Activated CD4-positive, alpha-beta memory T cell treated with anti-CD3 and anti-CD28 coated beads for 36 hours (primary cell): ENCODE results near the gene GPHN. TPM values are rescaled to one million over a fixed set of nuclear protein-coding genes. Genes with fewer than 3 reads are reported as not detected.

Experiments
- CTCF ChIA-PET: fragments of 350-600 bp; sonication (Branson Sonifier 250); formaldehyde crosslinking; loops from one replicate; lab custom pipeline; 2021; ENCODE audit warnings: antibody characterized with exemption, inconsistent platforms; lab: Charles Lee
- POLR2A ChIA-PET: fragments of 350-600 bp; sonication (Branson Sonifier 250); formaldehyde crosslinking; loops from one replicate; lab custom pipeline; 2021; ENCODE audit warnings: antibody characterized with exemption; lab: Charles Lee
- DNase-seq: peaks from one replicate; pipeline ENCODE4 v3.0.0-alpha.2; 2020
- H3K27ac Mint-ChIP-seq: one replicate; pipeline ENCODE4 v1.8.0; 2021; ENCODE audit warnings: mixed read lengths
- H3K27me3 Mint-ChIP-seq: one replicate; pipeline ENCODE4 v1.8.0; 2021; ENCODE audit warnings: mixed read lengths
- H3K36me3 Mint-ChIP-seq: one replicate; pipeline ENCODE4 v1.8.0; 2021; ENCODE audit warnings: mixed read lengths
- H3K4me1 Mint-ChIP-seq: one replicate; pipeline ENCODE4 v1.8.0; 2021; ENCODE audit warnings: low read depth, mixed read lengths
- H3K4me3 Mint-ChIP-seq: one replicate; pipeline ENCODE4 v1.8.0; 2021; ENCODE audit warnings: mild to moderate bottlenecking, mixed read lengths
- H3K9me3 Mint-ChIP-seq: one replicate; pipeline ENCODE4 v1.8.0; 2021; ENCODE audit warnings: mixed read lengths
- intact Hi-C: fragments of 100-400 bp; cut with micrococcal nuclease; formaldehyde crosslinking; loops from one replicate; pipeline ENCODE4 v1.15.1; 2023
- total RNA-seq, 2 experiments: library from RNA; stranded (reverse); gene quantifications; one replicate each; pipeline ENCODE4 v1.2.3, GENCODE V29; 2021

The GPHN gene
- total RNA-seq, 2 experiments from 2014 or later: 19.5 to 23.1 TPM

- intact Hi-C loops: no loop called here
- no peak overlapping the region for H3K4me3 Mint-ChIP-seq
- H3K36me3 Mint-ChIP-seq: peaks cover 16% of the 10 kb centered on the region
- H3K27me3 Mint-ChIP-seq: no peaks in the 10 kb centered on the region
- ChIA-PET CTCF (interaction anchor here (0.5 to 7.1 kb wide), 5 partner anchors 22 to 665 kb away, joined by 3 to 100 read pairs (median 5); partner anchors contain the start of gene ATP6V1D), POLR2A (interaction anchor here (1.3 kb wide), 1 partner anchor 118 kb away, joined by 5 read pairs; no protein-coding TSS in a partner anchor)
- H3K9me3 Mint-ChIP-seq: no peaks in the 10 kb centered on the region
- H3K4me1 Mint-ChIP-seq: peaks cover 2% of the 10 kb centered on the region
- H3K27ac Mint-ChIP-seq: no peak overlapping the region
- no peak for DNase-seq
These were observed 659.6 kb downstream of the GPHN start for GRCh38 chr14:67167420-67168109.

- Mint-ChIP-seq H3K27me3 (no peaks in the 10 kb centered on the region), H3K27ac (no peak overlapping the region), H3K36me3 (peaks cover 20% of the 10 kb centered on the region), H3K4me3 (no peak overlapping the region), H3K4me1 (peaks cover 2% of the 10 kb centered on the region), H3K9me3 (peaks cover 3% of the 10 kb centered on the region)
- intact Hi-C loops: no loop called here
- DNase-seq: no peak
- CTCF ChIA-PET: interaction anchor here (1.0 to 7.1 kb wide), 3 partner anchors 22 to 192 kb away, joined by 3 to 100 read pairs (median 5); partner anchors contain the start of gene ATP6V1D
- POLR2A ChIA-PET: interaction anchor here (1.3 kb wide), 1 partner anchor 118 kb away, joined by 5 read pairs; no protein-coding TSS in a partner anchor
These were observed 660.1 kb downstream of the GPHN start for GRCh38 chr14:67168110-67168441.

- DNase-seq: no peak
- Mint-ChIP-seq H3K4me1 (peaks cover 2% of the 10 kb centered on the region), H3K4me3 (no peak overlapping the region), H3K27ac (no peak overlapping the region), H3K36me3 (peaks cover 38% of the 10 kb centered on the region), H3K9me3 (peaks cover 28% of the 10 kb centered on the region), H3K27me3 (no peaks in the 10 kb centered on the region)
- intact Hi-C loops: no loop called here
- ChIA-PET POLR2A (no interaction called here), CTCF (interaction anchor here (1.7 kb wide), 1 partner anchor 115 kb away, joined by 4 read pairs; no protein-coding TSS in a partner anchor)
These were observed 662.7 kb downstream of the GPHN start for GRCh38 chr14:67170660-67171059.

GRCh38 chr14:67172056-67172455, 664.1 kb downstream of the GPHN start:
- intact Hi-C loops: no loop called here
- Mint-ChIP-seq H3K36me3 (peaks cover 49% of the 10 kb centered on the region), H3K9me3 (peaks cover 37% of the 10 kb centered on the region), H3K27me3 (no peaks in the 10 kb centered on the region), H3K27ac (no peak overlapping the region), H3K4me1 (peaks cover 2% of the 10 kb centered on the region), H3K4me3 (no peak overlapping the region)
- no peak for DNase-seq
- POLR2A ChIA-PET: no interaction called here
- CTCF ChIA-PET: no interaction called here

DNA sequence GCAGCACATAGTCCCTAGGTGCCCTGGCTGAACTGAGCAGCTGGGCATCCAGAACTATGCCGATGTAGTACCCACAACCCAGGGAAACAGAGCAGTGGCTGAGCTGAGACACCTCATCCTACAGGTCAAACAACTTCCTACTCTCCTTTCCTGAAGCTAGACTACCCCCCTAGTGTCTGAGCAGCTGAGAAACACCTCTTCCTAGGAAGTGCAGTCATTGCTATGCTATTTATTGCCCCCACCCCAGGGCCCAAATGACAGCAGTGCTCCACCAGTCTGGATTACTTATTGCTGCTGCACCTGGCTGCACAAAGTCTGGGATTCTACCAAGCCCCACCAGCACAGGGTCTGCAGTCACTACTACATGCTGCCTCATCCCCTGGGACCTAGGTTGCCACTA, 664.6 kb downstream of the GPHN start:
- CTCF ChIA-PET: no interaction called here
- Mint-ChIP-seq H3K36me3 (peaks cover 54% of the 10 kb centered on the region), H3K27ac (no peak overlapping the region), H3K4me1 (peaks cover 2% of the 10 kb centered on the region), H3K9me3 (peaks cover 42% of the 10 kb centered on the region), H3K4me3 (no peak overlapping the region), H3K27me3 (no peaks in the 10 kb centered on the region)
- POLR2A ChIA-PET: no interaction called here
- no peak for DNase-seq
- intact Hi-C loops: no loop called here

DNA sequence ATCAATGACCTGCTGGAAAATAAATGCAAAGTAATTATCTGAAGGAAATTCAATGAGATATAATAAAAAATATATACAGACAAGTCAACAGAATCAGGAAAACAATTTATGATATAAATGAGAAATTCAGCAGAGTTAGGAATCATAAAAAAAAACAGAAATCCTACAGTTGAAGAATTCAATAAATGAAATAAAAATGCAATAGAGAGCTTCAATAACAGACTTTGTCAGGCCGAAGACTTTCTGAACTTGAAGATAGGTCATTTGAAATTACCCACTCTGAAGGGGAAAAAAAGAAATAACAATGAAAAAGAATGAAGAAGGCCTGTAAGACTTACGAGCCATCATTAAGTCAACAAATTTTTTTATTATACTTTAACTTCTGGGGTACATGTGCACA, 665.8 kb downstream of the GPHN start:
- Mint-ChIP-seq H3K4me3 (no peak overlapping the region), H3K27ac (no peak overlapping the region), H3K36me3 (peaks cover 65% of the 10 kb centered on the region), H3K27me3 (no peaks in the 10 kb centered on the region), H3K9me3 (peaks cover 53% of the 10 kb centered on the region), H3K4me1 (peaks cover 2% of the 10 kb centered on the region)
- no peak for DNase-seq
- ChIA-PET CTCF (interaction anchor here (0.7 kb wide), 1 partner anchor 61 kb away, joined by 3 read pairs; no protein-coding TSS in a partner anchor), POLR2A (no interaction called here)
- intact Hi-C loops: no loop called here

- H3K27me3 Mint-ChIP-seq: no peaks in the 10 kb centered on the region
- intact Hi-C loops: loop anchor here (5.0 kb wide), 1 partner anchor 171 kb away; the partner anchor contains the start of gene ATP6V1D
- DNase-seq: no peak
- H3K36me3 Mint-ChIP-seq: peaks cover 7% of the 10 kb centered on the region
- POLR2A ChIA-PET: no interaction called here
- no peak overlapping the region for H3K4me3 Mint-ChIP-seq
- H3K9me3 Mint-ChIP-seq: no peaks in the 10 kb centered on the region
- H3K4me1 Mint-ChIP-seq: peaks cover 19% of the 10 kb centered on the region
- CTCF ChIA-PET: interaction anchor here (1.0 to 2.4 kb wide), 2 partner anchors 19 to 99 kb away, joined by 3 to 10 read pairs; no protein-coding TSS in a partner anchor
- no peak overlapping the region for H3K27ac Mint-ChIP-seq
These were observed 678.3 kb downstream of the GPHN start for GRCh38 chr14:67186172-67186768.

DNA sequence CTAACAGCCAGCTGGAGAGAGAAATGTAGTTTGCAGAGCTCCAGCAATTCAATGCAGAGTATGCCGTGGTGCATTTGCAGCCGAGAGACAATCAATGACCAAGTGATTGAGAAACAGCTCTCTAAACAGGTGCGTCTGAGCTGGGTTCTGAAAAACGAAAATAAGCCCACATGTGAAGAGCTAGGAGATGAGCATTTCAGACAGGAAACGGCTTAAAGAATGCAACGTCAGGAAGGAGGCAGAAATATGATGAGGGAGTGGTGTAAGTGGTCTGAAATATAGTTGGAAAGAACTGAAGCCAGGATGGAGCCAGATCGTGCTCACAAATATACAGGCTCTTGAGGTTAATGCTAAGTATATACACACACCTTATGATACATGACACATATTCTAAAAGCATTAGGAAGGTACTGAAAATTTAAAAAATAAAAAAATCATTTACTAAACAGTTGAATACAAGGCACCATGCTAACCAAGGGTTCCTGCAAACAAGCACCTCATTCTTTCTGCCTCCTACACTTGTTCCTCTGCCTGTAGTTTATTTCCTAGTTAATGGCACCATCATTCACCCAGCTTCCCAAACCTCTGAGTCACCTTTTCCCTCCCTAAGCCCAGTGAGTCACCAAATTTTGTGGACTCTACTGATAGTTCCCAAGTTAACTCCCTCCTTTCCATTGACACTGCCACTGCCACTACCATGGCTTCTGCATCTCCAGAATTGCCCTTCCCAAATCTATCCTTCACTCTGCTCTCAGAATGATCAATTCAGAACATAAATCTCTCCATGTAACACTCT, 679.0 kb downstream of the GPHN start:
- H3K4me1 Mint-ChIP-seq: peaks cover 19% of the 10 kb centered on the region
- intact Hi-C loops: loop anchor here (5.0 kb wide), 1 partner anchor 170 kb away; the partner anchor contains the start of gene ATP6V1D
- peak; percentile 31 for DNase-seq
- H3K4me3 Mint-ChIP-seq: no peak overlapping the region
- ChIA-PET CTCF (interaction anchor here (1.0 to 2.4 kb wide), 2 partner anchors 20 to 99 kb away, joined by 3 to 10 read pairs; no protein-coding TSS in a partner anchor), POLR2A (no interaction called here)
- H3K27ac Mint-ChIP-seq: no peak overlapping the region
- peaks cover 2% of the 10 kb centered on the region for H3K36me3 Mint-ChIP-seq
- no peaks in the 10 kb centered on the region for H3K9me3 Mint-ChIP-seq
- H3K27me3 Mint-ChIP-seq: no peaks in the 10 kb centered on the region

GRCh38 chr14:67187826-67188225, 679.9 kb downstream of the GPHN start:
- Mint-ChIP-seq H3K27me3 (no peaks in the 10 kb centered on the region), H3K4me3 (no peak overlapping the region), H3K4me1 (peaks cover 19% of the 10 kb centered on the region), H3K36me3 (no peaks in the 10 kb centered on the region), H3K27ac (no peak overlapping the region), H3K9me3 (no peaks in the 10 kb centered on the region)
- intact Hi-C loops: loop anchor here (2.0 to 5.0 kb wide), 2 partner anchors 29 to 169 kb away; partner anchors contain the start of gene ATP6V1D
- POLR2A ChIA-PET: no interaction called here
- DNase-seq: no peak
- CTCF ChIA-PET: interaction anchor here (2.4 kb wide), 1 partner anchor 98 kb away, joined by 10 read pairs; no protein-coding TSS in a partner anchor

DNA sequence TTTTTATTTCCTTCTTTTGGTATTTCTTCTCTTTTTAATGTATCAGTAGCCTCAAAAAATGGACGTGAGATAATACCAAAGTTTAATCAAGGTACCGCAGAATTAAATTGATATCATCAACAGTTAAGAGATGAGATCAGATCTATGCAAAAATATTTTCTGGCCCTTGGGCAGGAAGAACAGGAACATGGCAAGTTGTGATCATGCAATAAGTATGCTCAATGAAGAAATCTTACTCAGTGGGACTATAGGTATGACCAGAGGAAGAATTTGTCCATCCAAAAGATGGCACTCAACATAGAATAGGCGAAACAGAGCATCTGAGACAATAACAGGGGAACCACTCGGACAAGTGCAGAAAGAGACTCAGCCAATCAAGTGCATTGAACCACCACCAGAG, 680.4 kb downstream of the GPHN start:
- Mint-ChIP-seq H3K36me3 (no peaks in the 10 kb centered on the region), H3K9me3 (no peaks in the 10 kb centered on the region), H3K4me3 (no peak overlapping the region), H3K4me1 (peaks cover 19% of the 10 kb centered on the region), H3K27ac (no peak overlapping the region), H3K27me3 (no peaks in the 10 kb centered on the region)
- no peak for DNase-seq
- POLR2A ChIA-PET: no interaction called here
- intact Hi-C loops: loop anchor here (2.0 to 5.0 kb wide), 2 partner anchors 30 to 169 kb away; partner anchors contain the start of gene ATP6V1D
- CTCF ChIA-PET: no interaction called here

- POLR2A ChIA-PET: no interaction called here
- no peaks in the 10 kb centered on the region for H3K27me3 Mint-ChIP-seq
- H3K9me3 Mint-ChIP-seq: no peaks in the 10 kb centered on the region
- no peak overlapping the region for H3K27ac Mint-ChIP-seq
- H3K36me3 Mint-ChIP-seq: no peaks in the 10 kb centered on the region
- CTCF ChIA-PET: interaction anchor here (1.0 to 1.3 kb wide), 2 partner anchors 94 to 168 kb away, joined by 3 read pairs; partner anchors contain the start of gene ATP6V1D
- DNase-seq: no peak
- H3K4me1 Mint-ChIP-seq: peaks cover 11% of the 10 kb centered on the region
- intact Hi-C loops: no loop called here
- no peak overlapping the region for H3K4me3 Mint-ChIP-seq
These were observed 683.9 kb downstream of the GPHN start for GRCh38 chr14:67191768-67192290.
